Eye (tissue), 1 donor: ENCODE results near the gene DDX17.

ENCODE experiments used
- DNase-seq: peaks from one replicate; pipeline ENCODE4 v3.0.0-alpha.2; 2015

DDX17 gene

GRCh38 chr22:38446018-38446601 lies 60.0 kb downstream of the DDX17 start:
- no peak for DNase-seq

GRCh38 chr22:38444783-38445182 lies 61.3 kb downstream of the DDX17 start:
- no peak for DNase-seq

GRCh38 chr22:38443628-38444521 lies 62.2 kb downstream of the DDX17 start:
- DNase-seq, result no peak

DNA sequence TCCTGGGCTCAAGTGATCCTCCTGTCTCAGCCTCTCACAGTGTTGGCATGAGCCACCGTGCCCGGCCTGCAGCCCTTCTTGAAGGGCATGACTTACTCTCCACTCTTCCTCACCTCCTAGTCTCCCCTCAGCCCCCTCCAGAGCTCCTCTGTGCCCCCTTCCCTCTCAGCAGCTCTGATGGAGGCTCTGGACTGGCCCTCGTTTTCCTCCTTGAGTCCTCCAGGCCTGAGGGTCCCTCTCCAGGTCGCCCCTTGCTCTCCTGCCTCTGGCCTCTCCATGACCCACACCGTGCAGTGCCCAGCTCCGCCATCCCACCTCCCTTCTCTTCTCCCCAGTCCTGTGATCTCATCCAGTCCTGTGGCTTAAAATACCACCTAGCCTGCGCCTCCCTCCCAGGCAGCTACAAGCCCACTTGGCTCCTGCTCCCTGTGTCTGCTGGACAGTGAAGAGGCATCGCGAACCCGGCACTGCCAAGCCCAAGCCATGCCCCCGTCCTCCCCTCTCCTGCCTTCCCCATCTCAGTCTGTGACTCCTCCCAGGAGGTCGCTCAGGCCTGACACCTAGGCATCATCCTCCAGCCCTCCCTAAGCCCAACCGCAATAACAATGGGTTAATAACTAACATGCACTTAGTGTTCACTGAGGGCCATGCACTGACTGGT lies 63.0 kb downstream of the DDX17 start:
- DNase-seq, result no peak

GRCh38 chr22:38441620-38442287 lies 64.4 kb downstream of the DDX17 start:
- no peak for DNase-seq

DNA sequence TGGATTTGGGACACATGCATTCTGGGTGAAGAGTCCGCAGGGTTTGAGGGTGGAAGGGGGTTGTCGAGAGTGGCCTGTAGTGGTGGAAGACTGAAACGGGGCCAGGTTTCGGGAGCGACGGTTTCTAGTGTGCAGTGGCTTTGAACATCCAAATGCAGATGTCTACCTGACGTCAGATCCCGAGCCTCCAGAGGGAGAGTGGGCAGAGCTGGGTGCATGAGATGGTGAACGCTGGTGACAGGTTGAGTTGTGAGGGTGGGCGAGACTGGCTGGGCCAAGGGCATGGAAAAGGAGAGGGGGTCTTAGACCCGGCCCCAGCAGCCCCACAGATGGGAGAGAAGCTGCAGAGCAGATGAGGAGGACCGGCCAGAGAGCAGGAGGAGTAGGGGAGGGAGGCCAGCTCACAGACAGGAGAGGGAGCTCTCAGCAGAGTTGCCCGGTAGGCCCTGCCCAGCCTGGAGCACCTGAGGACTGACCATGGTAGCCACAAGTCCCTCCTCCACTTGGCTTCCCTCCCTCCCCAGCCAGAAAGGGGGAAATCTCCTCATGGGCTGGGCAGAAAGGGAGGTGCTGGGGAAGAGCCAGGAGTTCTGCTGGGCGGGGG lies 65.3 kb downstream of the DDX17 start:
- DNase-seq, result no peak

DNA sequence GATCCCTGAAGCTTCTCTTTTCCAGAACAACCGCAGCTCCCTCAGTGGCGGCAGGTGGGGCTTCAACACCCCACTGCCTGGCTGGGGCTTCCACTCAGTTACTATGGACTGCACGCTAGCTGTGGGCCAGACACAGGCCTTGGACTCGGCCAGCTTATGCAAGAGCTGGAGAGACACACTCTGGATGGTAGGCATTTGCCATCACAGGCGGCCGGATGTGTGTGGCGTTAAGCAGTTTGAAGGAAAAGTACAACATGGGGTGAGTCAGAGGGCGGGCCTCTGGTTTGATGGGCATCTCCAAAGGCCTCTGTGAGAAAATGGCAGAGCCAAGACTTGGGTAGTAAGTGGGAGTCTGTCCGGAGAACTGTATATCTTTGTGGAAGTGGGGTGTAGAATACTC lies 68.7 kb downstream of the DDX17 start:
- DNase-seq, result no peak

DNA sequence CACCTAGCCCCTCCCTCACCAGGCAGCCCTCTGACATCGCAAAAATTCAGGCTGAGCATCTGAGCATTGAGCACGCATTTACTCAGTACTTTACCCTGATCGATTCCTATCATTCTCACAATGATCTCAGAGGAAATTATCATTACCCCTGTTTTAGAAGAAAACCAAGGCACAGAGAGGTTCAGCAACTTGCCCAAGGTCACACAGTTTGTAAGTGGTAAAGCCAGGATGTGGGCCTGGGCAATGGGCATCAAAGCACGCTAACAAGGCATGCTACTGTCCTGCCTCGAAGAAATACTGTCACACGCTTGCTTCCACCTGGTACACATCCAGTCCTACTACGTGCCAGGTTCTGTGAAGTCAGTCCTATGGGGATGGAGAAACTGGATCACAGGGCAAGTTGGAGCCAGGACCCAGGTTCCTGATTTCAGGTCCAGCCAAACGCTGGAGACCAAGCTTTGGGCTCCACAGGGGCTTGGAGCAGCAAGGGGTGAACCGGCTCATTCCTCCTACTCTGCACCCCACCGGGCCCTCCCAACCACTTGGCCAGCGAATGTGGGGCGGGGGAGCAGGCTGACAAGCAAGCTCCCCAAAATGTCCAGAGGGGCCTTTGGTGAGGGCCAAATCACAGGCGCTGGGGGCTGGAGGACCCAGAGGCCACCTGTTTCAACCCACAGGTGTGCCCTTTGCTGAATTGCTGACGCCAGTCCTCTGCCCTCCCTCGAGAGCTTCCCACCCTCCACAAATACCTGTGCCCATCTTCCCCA lies 69.3 kb downstream of the DDX17 start:
- no peak for DNase-seq

DNA sequence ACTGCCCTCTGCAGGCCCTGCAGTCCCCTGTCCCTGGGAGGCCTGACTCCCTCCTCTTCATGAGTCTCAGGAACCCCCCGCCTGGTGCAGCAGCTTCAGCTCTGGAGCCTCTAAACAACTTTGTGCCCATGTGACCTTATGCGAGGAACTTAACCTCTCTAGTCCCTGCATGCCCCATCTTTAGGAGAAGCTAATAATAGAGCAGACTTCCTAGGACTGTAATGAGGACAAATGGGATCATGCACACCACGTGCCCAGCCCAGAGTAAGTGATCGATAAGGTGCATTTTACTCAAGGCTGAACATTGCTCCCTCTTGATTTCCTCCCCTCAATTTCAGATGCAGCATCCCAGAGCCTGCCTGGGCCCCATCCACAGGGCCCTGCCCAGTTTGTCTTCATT lies 70.1 kb downstream of the DDX17 start:
- no peak for DNase-seq

DNA sequence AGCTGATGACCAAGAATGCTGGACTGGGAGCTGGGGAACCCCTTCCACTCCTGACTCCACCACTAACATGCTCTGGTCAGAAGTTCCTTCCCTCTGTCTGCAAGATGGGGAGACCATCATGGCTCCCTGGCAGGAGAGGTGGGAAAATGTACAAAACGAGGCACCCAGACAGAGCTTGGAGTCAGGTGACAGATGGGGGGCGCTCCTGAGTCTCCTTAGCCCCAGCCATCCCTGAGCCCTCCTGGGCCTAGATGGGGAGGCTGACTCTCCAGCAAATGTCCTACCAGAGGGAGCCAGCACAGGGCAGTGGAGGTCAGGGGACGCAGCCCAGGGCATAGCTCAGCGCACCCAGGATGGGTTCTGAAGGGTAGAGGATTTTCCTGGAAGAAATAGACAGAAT lies 71.1 kb downstream of the DDX17 start:
- DNase-seq, result no peak

GRCh38 chr22:38433871-38434270 lies 72.2 kb downstream of the DDX17 start:
- no peak for DNase-seq
